Tibial artery (tissue), 4 donors: ENCODE results near the gene HGFAC.

Source experiments
- DNase-seq, 2 donors: peaks; one replicate each; pipeline ENCODE4 v3.0.0-alpha.2; 2019
- H3K27ac ChIP-seq, 2 donors: fragments of 200-600 bp; sonication (generic) in 1 of 2; 1 replicate in 1 of 2; 2 replicates in 1 of 2; pipeline ENCODE4 v1.5.1; 2018 to 2019; ENCODE audit warnings: mild to moderate bottlenecking in 1 of 2
- H3K27me3 ChIP-seq, 2 donors: fragments of 200-600 bp; sonication (generic) in 1 of 2; one replicate each; pipeline versions ENCODE4 v1.5.1 to v1.6.0; 2016 to 2019
- H3K36me3 ChIP-seq, 3 donors: fragments of 200-600 bp; sonication (generic) in 2 of 3; one replicate each; pipeline ENCODE4 v1.5.1; 2016 to 2019; ENCODE audit warnings: mild to moderate bottlenecking in 2 of 3
- H3K4me1 ChIP-seq, 4 donors: fragments of 200-600 bp; sonication (generic) in 2 of 4; 1 replicate in 3 of 4; 2 replicates in 1 of 4; pipeline ENCODE4 v1.5.1; 2016 to 2019
- H3K4me3 ChIP-seq, 2 donors: fragments of 200-600 bp; sonication (generic) in 1 of 2; 1 replicate in 1 of 2; 2 replicates in 1 of 2; pipeline ENCODE4 v1.5.1; 2018 to 2019; ENCODE audit warnings: mild to moderate bottlenecking in 2 of 2
- H3K9me3 ChIP-seq, 3 donors: fragments of 200-600 bp; sonication (generic) in 1 of 3; one replicate each; pipeline ENCODE4 v1.5.1; 2016 to 2019
- intact Hi-C: fragments of 100-400 bp; cut with DNase I; formaldehyde crosslinking; loops from one replicate; pipeline ENCODE4 v1.15.0; 2023; ENCODE audit warnings: low total_unique reads
- TF ChIP-seq, protein P1 (sequence below), 2 experiments: fragments of 200-600 bp in 1 of 2; fragments of 450-650 bp in 1 of 2; IDR thresholded peaks; one replicate each; pipeline ENCODE4 v1.5.1; 2017 to 2019; ENCODE audit warnings: antibody characterized with exemption in 2 of 2, mild to moderate bottlenecking in 1 of 2, moderate library complexity in 1 of 2

HGFAC gene

GRCh38 chr4:3445111-3445820 is 3.5 kb downstream of the HGFAC start:
- Histone ChIP-seq H3K27me3 (no peaks in the 10 kb centered on the region), H3K4me1 (peaks cover 0 to 10% (median 1%) of the 10 kb centered on the region in 4 donors), H3K4me3 (no peak overlapping the region), H3K36me3 (no peaks in the 10 kb centered on the region), H3K27ac (no peak overlapping the region), H3K9me3 (no peaks in the 10 kb centered on the region)
- DNase-seq, result no peak
- TF ChIP-seq, protein P1, sequence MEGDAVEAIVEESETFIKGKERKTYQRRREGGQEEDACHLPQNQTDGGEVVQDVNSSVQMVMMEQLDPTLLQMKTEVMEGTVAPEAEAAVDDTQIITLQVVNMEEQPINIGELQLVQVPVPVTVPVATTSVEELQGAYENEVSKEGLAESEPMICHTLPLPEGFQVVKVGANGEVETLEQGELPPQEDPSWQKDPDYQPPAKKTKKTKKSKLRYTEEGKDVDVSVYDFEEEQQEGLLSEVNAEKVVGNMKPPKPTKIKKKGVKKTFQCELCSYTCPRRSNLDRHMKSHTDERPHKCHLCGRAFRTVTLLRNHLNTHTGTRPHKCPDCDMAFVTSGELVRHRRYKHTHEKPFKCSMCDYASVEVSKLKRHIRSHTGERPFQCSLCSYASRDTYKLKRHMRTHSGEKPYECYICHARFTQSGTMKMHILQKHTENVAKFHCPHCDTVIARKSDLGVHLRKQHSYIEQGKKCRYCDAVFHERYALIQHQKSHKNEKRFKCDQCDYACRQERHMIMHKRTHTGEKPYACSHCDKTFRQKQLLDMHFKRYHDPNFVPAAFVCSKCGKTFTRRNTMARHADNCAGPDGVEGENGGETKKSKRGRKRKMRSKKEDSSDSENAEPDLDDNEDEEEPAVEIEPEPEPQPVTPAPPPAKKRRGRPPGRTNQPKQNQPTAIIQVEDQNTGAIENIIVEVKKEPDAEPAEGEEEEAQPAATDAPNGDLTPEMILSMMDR (IDR thresholded peaks at IDR 0.05), result no peak
- intact Hi-C loops, result loop anchor here (10.0 kb wide), 2 partner anchors 250 to 340 kb away; no protein-coding TSS in a partner anchor

GRCh38 chr4:3445829-3446545 is 4.2 kb downstream of the HGFAC start:
- Histone ChIP-seq H3K27ac (no peak overlapping the region), H3K9me3 (no peaks in the 10 kb centered on the region), H3K4me1 (peaks cover 0 to 10% (median 1%) of the 10 kb centered on the region in 4 donors), H3K36me3 (no peaks in the 10 kb centered on the region), H3K27me3 (no peaks in the 10 kb centered on the region), H3K4me3 (no peak overlapping the region)
- no peak for DNase-seq
- intact Hi-C loops, result loop anchor here (10.0 kb wide), 2 partner anchors 251 to 341 kb away; no protein-coding TSS in a partner anchor
- TF ChIP-seq, protein P1 (IDR thresholded peaks at IDR 0.05), result no peak

GRCh38 chr4:3446631-3447320 is 5.0 kb downstream of the HGFAC start:
- Histone ChIP-seq H3K9me3 (no peaks in the 10 kb centered on the region), H3K4me3 (no peak overlapping the region), H3K27me3 (no peaks in the 10 kb centered on the region), H3K4me1 (peaks cover 0 to 12% (median 6%) of the 10 kb centered on the region in 4 donors), H3K36me3 (no peaks in the 10 kb centered on the region), H3K27ac (no peak overlapping the region)
- DNase-seq, result no peak
- TF ChIP-seq, protein P1 (IDR thresholded peaks at IDR 0.05), result no peak
- intact Hi-C loops, result loop anchor here (10.0 kb wide), 2 partner anchors 252 to 342 kb away; no protein-coding TSS in a partner anchor

DNA sequence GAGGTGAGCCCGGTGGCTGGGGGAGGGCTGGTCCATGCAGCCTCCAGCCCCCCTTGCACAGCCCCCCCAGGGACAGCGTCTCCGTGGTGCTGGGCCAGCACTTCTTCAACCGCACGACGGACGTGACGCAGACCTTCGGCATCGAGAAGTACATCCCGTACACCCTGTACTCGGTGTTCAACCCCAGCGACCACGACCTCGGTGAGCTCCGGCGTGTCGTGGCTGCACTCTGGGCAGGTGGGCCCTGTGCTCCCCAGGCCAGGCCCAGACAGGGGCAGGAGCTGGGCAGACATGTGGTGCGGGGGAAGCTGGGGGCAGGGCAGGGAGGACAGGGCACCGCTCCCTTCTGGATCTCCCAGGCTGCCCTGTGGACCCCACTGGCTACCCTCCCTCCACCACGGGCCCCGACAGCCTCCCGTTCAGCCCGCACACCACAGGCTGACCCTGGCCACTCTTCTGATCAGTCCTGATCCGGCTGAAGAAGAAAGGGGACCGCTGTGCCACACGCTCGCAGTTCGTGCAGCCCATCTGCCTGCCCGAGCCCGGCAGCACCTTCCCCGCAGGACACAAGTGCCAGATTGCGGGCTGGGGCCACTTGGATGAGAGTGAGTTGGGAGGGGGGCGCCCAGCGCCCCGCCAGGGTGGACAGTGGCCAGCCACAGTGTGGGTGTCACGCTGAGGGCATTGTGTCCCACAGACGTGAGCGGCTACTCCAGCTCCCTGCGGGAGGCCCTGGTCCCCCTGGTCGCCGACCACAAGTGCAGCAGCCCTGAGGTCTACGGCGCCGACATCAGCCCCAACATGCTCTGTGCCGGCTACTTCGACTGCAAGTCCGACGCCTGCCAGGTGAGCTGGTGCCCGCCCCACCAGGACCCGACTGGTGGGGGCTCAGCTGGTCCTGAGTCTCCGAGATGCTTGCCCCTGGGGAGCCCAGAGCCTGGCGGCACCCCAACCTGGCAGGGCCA is 5.9 kb downstream of the HGFAC start:
- no peak for DNase-seq
- peaks cover 0 to 16% (median 9%) of the 10 kb centered on the region in 4 donors for H3K4me1 ChIP-seq
- TF ChIP-seq, protein P1 (IDR thresholded peaks at IDR 0.05), result no peak
- no peaks in the 10 kb centered on the region for H3K9me3 ChIP-seq
- H3K4me3 ChIP-seq, result no peak overlapping the region
- H3K27ac ChIP-seq, result no peak overlapping the region
- intact Hi-C loops, result loop anchor here (10.0 kb wide), 2 partner anchors 253 to 343 kb away; no protein-coding TSS in a partner anchor
- no peaks in the 10 kb centered on the region for H3K36me3 ChIP-seq
- H3K27me3 ChIP-seq, result no peaks in the 10 kb centered on the region
